Stimulated activated CD4-positive, alpha-beta T cell treated with anti-CD3 and anti-CD28 coated beads, TNF-alpha, amount 100 ng/mL, for 24 hours (primary cell): ENCODE data around the gene MPZL1.
"Not testable (repeated sequence)": the region's sequence is repeated elsewhere in the genome, so short reads cannot be mapped to it uniquely, and the experiment has no call there.

Source experiments
- DNase-seq, 3 experiments: peaks; one replicate each; pipeline ENCODE4 v3.0.0-alpha.2; 2020; ENCODE audit warnings: low read depth in 3 of 3

Gene MPZL1

GRCh38 chr1:167776616-167777268 lies 55.0 kb downstream of the MPZL1 start:
- DNase-seq: no peak

- DNase-seq: peak in 1 of 3 experiments; percentile 9
Measured at GRCh38 chr1:167777269-167777650, 55.5 kb downstream of the MPZL1 start.

GRCh38 chr1:167781558-167781957 lies 59.8 kb downstream of the MPZL1 start:
- no peak for DNase-seq

- DNase-seq: no peak
Measured at GRCh38 chr1:167782946-167783345, 61.2 kb downstream of the MPZL1 start.

- no peak for DNase-seq
Measured at GRCh38 chr1:167784876-167785550, 63.2 kb downstream of the MPZL1 start.

DNA sequence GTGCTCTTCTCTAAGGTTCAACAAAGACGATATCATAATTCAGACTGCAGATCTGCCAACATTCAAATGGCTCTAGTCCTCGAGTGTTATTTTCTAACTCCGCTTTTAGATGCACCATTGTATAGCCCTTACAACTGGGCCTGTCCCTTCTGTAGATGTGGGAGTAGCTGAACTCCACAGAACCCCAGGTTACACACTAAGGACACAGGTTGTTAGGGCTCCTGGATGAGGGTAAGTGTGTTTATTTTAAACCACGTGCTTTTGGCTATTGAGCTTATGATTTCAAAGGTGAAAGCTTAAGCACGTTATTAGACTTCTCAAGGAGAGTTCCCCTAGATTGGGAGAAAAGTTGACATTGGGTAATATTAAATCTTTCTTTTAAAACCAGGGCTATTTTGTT lies 64.7 kb downstream of the MPZL1 start:
- no peak for DNase-seq

GRCh38 chr1:167789501-167789900 lies 67.7 kb downstream of the MPZL1 start:
- no peak for DNase-seq

DNA sequence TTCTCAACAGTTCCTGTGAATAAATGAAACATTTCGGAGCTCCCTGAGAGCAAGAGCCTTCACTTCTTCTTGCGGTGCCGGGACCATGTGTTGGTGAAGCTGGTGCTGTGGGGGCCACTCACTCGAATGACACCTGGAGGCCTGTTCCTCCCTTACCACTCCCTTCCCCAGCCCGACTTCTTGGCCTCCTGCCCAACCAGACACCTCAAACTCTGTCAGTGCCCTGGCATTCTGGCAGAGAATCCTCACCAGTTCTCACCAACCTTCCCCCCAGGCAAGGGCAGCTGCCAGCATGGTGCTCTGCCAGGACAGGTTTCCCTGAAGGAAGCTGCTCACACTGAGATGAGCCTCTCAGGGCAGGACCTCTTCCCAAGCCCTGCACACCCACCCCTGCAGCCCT lies 68.3 kb downstream of the MPZL1 start:
- no peak for DNase-seq

DNA sequence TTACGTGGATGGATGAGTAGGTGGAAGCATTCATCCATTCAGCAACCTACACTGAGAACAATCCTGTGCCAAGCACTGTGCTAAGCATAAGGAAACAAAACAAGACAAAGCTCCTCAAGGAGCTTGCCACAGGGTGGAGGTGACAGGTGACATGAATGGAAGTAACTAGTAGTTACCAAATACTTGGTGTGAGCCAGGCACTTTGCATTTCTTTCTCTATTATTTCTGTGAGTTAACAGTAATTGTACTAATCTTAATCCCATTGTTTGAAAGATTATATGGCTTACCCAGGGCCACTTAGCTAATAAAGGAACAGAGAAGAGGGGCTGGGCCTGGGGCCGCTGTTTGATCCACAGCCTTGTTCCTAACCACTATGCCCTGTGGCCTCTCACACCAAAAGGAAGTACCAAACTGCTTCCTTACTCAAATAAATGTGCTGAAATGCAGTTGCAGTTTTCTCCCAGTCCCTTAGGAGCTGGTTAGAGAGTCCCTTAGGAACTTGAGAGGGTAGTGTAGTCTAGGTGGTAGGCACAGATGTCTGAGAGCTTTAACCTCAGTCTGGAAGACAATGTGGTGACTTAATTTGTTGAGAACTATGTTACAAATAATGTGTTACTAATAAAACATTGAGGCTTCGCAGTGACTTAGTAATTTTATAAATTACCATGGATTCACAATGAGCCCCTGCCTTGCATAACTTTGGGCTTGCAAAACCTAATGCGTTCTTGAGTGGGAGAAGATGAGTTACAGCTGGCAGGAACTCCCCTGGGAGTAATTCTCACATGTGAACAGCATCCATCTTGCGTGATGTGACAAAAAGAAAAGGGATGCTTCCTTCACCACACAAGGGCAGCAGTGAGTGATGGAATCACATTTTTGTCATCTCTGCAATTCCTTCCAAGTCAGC lies 69.8 kb downstream of the MPZL1 start:
- DNase-seq: no peak

- DNase-seq: no peak
Measured at GRCh38 chr1:167792188-167792565, 70.4 kb downstream of the MPZL1 start.

DNA sequence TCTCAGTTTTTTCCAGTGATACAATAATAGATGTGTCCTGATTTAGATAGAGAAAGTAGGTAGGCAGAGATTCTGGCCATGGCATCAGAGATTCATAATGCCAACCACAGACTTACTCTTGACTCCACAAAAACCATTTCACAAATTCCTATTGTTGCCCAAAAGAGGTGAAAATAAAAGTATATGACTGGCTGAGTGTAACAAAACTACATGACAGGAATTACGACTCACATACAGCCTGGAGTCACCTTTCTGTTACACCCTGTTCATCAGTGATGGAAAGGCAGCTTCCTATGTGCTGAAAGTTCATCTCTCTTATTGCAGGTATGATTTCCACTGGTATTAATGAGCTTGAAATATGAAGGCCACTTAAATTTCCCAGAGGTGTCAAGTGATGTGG lies 72.3 kb downstream of the MPZL1 start:
- no peak for DNase-seq

GRCh38 chr1:167795810-167796740 lies 74.3 kb downstream of the MPZL1 start:
- DNase-seq: no peak

GRCh38 chr1:167797015-167797414 lies 75.2 kb downstream of the MPZL1 start:
- DNase-seq: peak in 1 of 3 experiments; percentile 9

DNA sequence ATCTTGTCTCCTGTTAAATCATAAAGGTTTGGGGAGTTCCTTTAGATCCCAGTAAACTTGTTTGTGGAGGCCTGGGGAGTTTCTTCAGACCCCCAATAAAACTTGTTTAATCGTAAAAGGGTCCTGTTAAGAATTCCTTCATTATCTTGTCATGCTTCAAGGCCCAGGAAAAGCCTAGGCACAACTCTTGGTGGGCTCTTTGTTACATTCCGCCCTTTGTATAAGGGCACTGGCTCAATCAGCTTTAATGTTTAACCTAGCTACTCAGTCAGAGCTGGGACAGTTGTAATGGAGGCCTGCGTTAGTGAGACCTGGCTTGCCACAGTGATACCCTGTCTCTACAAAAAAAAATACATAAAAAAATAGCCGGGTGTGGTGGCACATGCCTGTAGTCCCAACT lies 77.2 kb downstream of the MPZL1 start:
- no peak for DNase-seq

- DNase-seq: no peak
Measured at GRCh38 chr1:167799747-167800146, 78.0 kb downstream of the MPZL1 start.

DNA sequence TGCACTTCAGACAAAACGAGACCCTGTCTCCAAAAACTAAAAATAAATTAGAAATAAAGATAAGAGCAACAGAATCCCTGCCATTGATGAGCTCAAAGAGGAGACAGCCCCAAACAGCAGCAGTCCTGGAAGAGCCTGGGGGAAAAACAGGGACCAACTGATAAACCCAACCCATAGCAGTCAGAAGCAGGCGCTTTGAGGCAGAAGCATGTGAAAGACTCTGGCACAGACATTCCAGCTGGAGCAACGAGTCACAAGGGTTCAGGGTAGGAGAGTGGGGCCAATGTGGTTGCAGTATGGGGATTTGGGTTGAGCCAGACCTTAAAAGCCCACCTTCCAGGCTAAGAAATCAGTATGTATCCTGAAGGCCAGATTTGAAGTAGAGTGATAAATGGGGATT lies 78.5 kb downstream of the MPZL1 start:
- DNase-seq: no peak

- no peak for DNase-seq
Measured at GRCh38 chr1:167802235-167802634, 80.5 kb downstream of the MPZL1 start.

DNA sequence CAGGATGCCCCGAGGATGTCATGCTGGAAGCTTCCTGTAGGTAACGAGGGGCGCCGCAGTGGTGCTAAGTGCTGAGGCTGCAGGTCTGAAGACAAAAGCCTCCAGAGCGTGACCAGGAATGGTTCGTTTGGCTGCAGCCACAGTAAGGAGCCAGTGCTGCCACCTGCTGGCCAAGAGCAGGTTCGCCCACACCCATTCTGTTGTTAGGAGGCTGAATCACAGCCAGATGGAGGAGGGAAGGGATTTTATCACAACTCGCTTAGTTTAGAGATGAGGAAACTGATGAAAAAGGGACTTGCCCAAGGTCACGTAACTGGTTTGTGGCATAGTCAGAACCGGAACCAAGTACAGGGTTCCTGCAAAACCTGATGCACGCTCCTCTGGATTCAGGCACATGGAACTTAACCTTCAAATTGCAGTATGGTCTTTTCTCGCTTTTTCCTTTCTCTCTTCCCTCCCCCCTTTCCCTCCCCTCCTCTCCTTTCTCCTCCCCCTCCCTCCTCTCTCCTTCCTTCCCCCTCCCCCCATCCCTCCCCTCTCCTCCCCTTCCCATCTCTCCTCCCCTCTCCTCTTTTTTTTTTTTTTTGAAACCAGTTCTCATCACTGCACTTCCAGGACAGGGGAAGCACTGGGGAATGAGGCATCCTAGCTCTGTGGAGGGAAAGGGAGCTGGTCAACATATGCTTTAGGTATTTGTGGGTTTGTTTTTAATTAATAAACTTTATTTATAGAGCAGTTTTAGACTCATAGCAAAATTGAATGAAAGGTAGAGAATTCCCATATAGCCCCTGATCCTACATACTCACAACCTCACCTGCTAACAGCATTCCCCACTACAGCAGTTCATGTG lies 81.8 kb downstream of the MPZL1 start:
- DNase-seq: peak; percentile 83 to 90 (median 85)

DNA sequence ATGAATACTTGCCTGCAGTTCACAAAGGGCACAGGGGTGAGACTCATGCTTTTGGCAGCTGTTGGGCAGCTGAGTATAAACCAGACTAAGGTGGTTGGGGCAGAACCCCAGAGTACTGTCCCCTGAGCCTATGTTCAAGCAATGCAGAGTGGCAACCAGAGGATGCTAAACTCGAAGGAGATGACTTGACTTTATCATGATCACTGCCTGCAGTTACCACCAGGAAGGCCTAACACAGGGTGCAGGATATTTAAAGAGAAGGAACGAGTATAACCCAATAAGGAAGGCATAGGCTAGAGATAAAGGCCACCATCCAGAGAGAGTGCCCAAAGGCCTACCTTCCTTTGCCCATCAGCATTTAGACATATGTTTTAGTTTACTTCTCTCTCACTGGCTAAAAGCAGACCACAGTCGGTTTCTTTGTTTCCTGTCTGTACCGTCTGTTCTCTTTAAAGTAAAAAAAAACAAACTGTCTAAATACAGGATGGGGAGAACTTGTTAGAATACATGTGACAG lies 83.3 kb downstream of the MPZL1 start:
- no peak for DNase-seq

DNA sequence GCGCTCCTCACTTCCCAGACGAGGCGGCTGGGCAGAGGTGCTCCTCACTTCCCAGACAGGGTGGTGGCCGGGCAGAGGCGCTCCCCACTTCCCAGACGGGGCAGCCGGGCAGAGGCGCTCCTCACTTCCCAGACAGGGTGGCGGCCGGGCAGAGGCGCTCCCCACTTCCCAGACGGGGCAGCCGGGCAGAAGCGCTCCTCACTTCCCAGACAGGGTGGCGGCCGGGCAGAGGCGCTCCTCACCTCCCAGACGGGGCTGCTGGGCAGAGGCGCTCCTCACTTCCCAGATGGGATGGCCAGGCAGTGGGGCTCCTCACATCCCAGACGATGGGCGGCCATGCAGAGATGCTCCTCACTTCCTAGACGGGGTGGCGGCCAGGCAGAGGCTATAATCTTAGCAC lies 84.5 kb downstream of the MPZL1 start:
- DNase-seq: not testable (repeated sequence)
